SU-DHL-6 (cell line): ENCODE data around the gene CD300A.

Source experiments
- CTCF ChIP-seq: fragments of 200-600 bp; sonication (generic); IDR thresholded peaks from one replicate; pipeline ENCODE4 v1.5.1; 2017; ENCODE audit warnings: antibody characterized with exemption, mild to moderate bottlenecking, low read length, moderate library complexity; ENCODE audit not compliant: insufficient read depth, poor library complexity, severe bottlenecking
- EZH2phosphoT487 ChIP-seq: fragments of 200-600 bp; sonication (generic), shearing (Covaris generic); conservative IDR thresholded peaks from 2 replicates; pipeline ENCODE4 v1.6.1; 2018; ENCODE audit warnings: mild to moderate bottlenecking, antibody characterized with exemption, low read length, moderate library complexity, mixed read lengths

- TF ChIP-seq CTCF (no peak), EZH2phosphoT487 (no peak)
Observed at GRCh38 chr17:74432766-74433391, 33.6 kb upstream of the CD300A start.
